Stimulated activated CD4-positive, alpha-beta T cell treated with anti-CD3 and anti-CD28 coated beads, Interleukin-15, amount 100 ng/mL, for 48 hours (primary cell): ENCODE results near the gene STYXL1.

Experiments used
- DNase-seq, 2 donors: peaks; one replicate each; pipeline ENCODE4 v3.0.0-alpha.2; 2020; ENCODE audit warnings: low read depth in 2 of 2

STYXL1 gene

GRCh38 chr7:75957021-75957736 lies 90.6 kb downstream of the STYXL1 start:
- DNase-seq, result no peak

- no peak for DNase-seq
These were observed 92.4 kb downstream of the STYXL1 start for GRCh38 chr7:75955331-75955955.

- no peak for DNase-seq
These were observed 93.9 kb downstream of the STYXL1 start for GRCh38 chr7:75953931-75954330.

- no peak for DNase-seq
These were observed 94.4 kb downstream of the STYXL1 start for GRCh38 chr7:75953431-75953830.

GRCh38 chr7:75951506-75951905 lies 96.3 kb downstream of the STYXL1 start:
- no peak for DNase-seq

- DNase-seq, result no peak
These were observed 97.6 kb downstream of the STYXL1 start for GRCh38 chr7:75950111-75950681.

- no peak for DNase-seq
These were observed 99.6 kb downstream of the STYXL1 start for GRCh38 chr7:75948179-75948578.
